CD14-positive monocyte (primary cell): ENCODE data around the gene PEX11G. TPM values are rescaled to one million over a fixed set of nuclear protein-coding genes. Genes with fewer than 3 reads are reported as not detected.

Experiments used
- DNase-seq, 3 donors: peaks; one replicate each; pipeline ENCODE4 v3.0.0-alpha.2; 2011 to 2022
- H2AFZ ChIP-seq: 2 replicates; pipeline ENCODE4 v1.6.0; 2012; ENCODE audit warnings: mild to moderate bottlenecking, low read depth, low read length, inconsistent platforms; ENCODE audit not compliant: insufficient read depth, poor library complexity, severe bottlenecking
- H3K27ac ChIP-seq, 2 donors: 1 replicate in 1 of 2; 2 replicates in 1 of 2; pipeline ENCODE4 v1.5.1; 2012 to 2013; ENCODE audit warnings: low read length in 2 of 2, control low read depth in 1 of 2, inconsistent platforms in 1 of 2, low read depth in 1 of 2, mild to moderate bottlenecking in 1 of 2
- H3K27me3 ChIP-seq, 2 donors: one replicate each; pipeline versions ENCODE4 v1.6.0 to v1.6.1; 2011 to 2013; ENCODE audit warnings: low read length in 2 of 2; ENCODE audit not compliant: control insufficient read depth in 2 of 2, insufficient read depth in 2 of 2
- H3K36me3 ChIP-seq, 2 donors: replicated peaks in 1 of 2; 1 replicate in 1 of 2; 2 replicates in 1 of 2; pipeline versions ENCODE4 v1.5.1 to v1.6.1; 2012 to 2013; ENCODE audit warnings: low read length in 2 of 2, control low read depth in 1 of 2, inconsistent platforms in 1 of 2, mild to moderate bottlenecking in 1 of 2; ENCODE audit not compliant: insufficient read depth in 2 of 2, control insufficient read depth in 1 of 2
- H3K4me1 ChIP-seq, 2 donors: 1 replicate in 1 of 2; 2 replicates in 1 of 2; pipeline versions ENCODE4 v1.5.1 to v1.6.1; 2012 to 2013; ENCODE audit warnings: low read length in 2 of 2, control low read depth in 1 of 2, inconsistent platforms in 1 of 2, mild to moderate bottlenecking in 1 of 2, moderate library complexity in 1 of 2; ENCODE audit not compliant: insufficient read depth in 2 of 2, control insufficient read depth in 1 of 2
- H3K4me2 ChIP-seq: replicated peaks from 2 replicates; pipeline ENCODE3; 2012; ENCODE audit warnings: low read length, moderate library complexity, mild to moderate bottlenecking; ENCODE audit not compliant: poor library complexity, severe bottlenecking; ENCODE audit errors: extremely low read depth
- H3K4me3 ChIP-seq, 3 experiments: fragments of 200-600 bp in 1 of 3; sonication (generic) in 1 of 3; replicated peaks in 1 of 3; 1 replicate in 2 of 3; 2 replicates in 1 of 3; pipeline ENCODE4 v1.5.1; 2011 to 2013; ENCODE audit warnings: low read length in 3 of 3, mild to moderate bottlenecking in 3 of 3, control low read depth in 2 of 3, low read depth in 2 of 3, inconsistent platforms in 1 of 3, moderate library complexity in 1 of 3
- H3K79me2 ChIP-seq: 2 replicates; pipeline ENCODE4 v1.6.0; 2012; ENCODE audit warnings: mild to moderate bottlenecking, control low read depth, inconsistent platforms, low read length, moderate library complexity; ENCODE audit not compliant: insufficient read depth
- H3K9ac ChIP-seq: 2 replicates; pipeline ENCODE4 v1.6.0; 2017; ENCODE audit warnings: low read length, mild to moderate bottlenecking; ENCODE audit not compliant: insufficient read depth, poor library complexity, severe bottlenecking
- H3K9me3 ChIP-seq, 2 donors: replicated peaks in 1 of 2; 1 replicate in 1 of 2; 2 replicates in 1 of 2; pipeline versions ENCODE4 v1.5.1 to v1.6.1; 2012 to 2013; ENCODE audit warnings: low read length in 2 of 2, control low read depth in 1 of 2; ENCODE audit not compliant: control insufficient read depth in 1 of 2, insufficient read depth in 1 of 2
- H4K20me1 ChIP-seq: 2 replicates; pipeline ENCODE4 v1.6.0; 2012; ENCODE audit warnings: mild to moderate bottlenecking, low read length, control low read depth, moderate library complexity; ENCODE audit not compliant: insufficient read depth
- H3K27ac Mint-ChIP-seq, 7 donors: one replicate each; pipeline ENCODE4 v1.8.0; 2020; ENCODE audit warnings: mild to moderate bottlenecking in 7 of 7, mixed read lengths in 7 of 7, moderate library complexity in 6 of 7, inconsistent platforms in 2 of 7
- H3K27me3 Mint-ChIP-seq, 3 donors: one replicate each; pipeline ENCODE4 v1.8.0; 2021 to 2022; ENCODE audit warnings: low read depth in 3 of 3, mild to moderate bottlenecking in 3 of 3, mixed read lengths in 3 of 3, moderate library complexity in 3 of 3, inconsistent platforms in 1 of 3
- H3K36me3 Mint-ChIP-seq, 2 donors: one replicate each; pipeline ENCODE4 v1.8.0; 2020; ENCODE audit warnings: mixed read lengths in 2 of 2, inconsistent platforms in 1 of 2, mild to moderate bottlenecking in 1 of 2
- H3K4me1 Mint-ChIP-seq: one replicate; pipeline ENCODE4 v1.8.0; 2020; ENCODE audit warnings: mild to moderate bottlenecking, mixed read lengths
- H3K4me3 Mint-ChIP-seq, 2 donors: one replicate each; pipeline ENCODE4 v1.8.0; 2020; ENCODE audit warnings: mild to moderate bottlenecking in 2 of 2, mixed read lengths in 2 of 2, moderate library complexity in 1 of 2
- H3K9me3 Mint-ChIP-seq, 7 donors: one replicate each; pipeline ENCODE4 v1.8.0; 2020 to 2022; ENCODE audit warnings: mixed read lengths in 7 of 7, mild to moderate bottlenecking in 6 of 7, moderate library complexity in 6 of 7, inconsistent platforms in 2 of 7
- WGBS: methylation state at CpG from one replicate; pipeline ENCODE4 v1.1.5; 2013; ENCODE audit warnings: missing lambda C conversion rate; ENCODE audit not compliant: insufficient coverage; 5-methylcytosine and 5-hydroxymethylcytosine counted together
- intact Hi-C, 2 donors: fragments of 100-400 bp; cut with micrococcal nuclease; formaldehyde crosslinking; loops; one replicate each; pipeline versions ENCODE4 v1.15.0 to v1.15.1; 2023
- polyA plus RNA-seq, 3 donors: library from polyadenylated mRNA; depleted of rRNA in 1 of 3; unstranded in 2 of 3; stranded (reverse) in 1 of 3; fragments of 300-500 nt in 2 of 3; fragments of >200 nt in 1 of 3; fragmentation: Illumina TruSeq in 2 of 3; gene quantifications; 1 replicate in 2 of 3; 2 replicates in 1 of 3; pipeline ENCODE4 v1.2.3, GENCODE V29; 2012 to 2021
- TF ChIP-seq, protein P1 (sequence below): fragments of 200-600 bp; IDR thresholded peaks from one replicate; pipeline ENCODE4 v1.8.0; 2022; ENCODE audit warnings: antibody characterized with exemption, mild to moderate bottlenecking

PEX11G gene
- polyA plus RNA-seq, 3 donors: 0.77 to 3.0 (median 1.4) TPM

DNA sequence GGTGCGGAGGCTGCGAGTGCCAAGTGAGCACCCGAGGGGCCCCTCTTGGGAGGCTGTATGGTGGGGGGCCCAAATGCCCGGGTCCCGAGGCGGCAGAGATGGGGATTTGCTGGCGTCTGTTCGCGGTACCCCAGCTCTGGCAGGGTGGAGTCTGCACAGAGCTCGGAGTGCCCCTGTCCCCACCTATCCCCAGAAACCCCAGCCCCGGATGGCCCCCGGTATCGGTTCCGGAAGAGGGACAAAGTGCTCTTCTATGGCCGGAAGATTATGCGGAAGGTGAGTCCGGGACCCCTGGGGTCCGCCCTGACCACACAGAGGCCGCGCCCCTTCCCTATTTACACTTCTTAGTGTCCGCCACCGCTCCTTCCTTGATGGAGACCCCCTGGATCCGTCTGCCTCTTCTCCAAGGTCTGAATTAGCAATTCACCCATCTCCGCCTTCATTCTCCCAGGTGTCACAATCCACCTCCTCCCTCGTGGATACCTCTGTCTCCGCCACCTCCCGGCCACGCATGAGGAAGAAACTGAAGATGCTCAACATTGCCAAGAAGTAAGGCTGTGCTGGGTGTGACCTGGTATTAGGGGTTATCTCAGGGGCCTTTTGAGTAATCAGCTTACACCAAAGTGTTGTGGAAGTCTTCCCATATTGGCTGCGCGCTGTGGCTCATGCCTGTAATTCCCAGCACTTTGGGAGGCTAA, 47.3 kb upstream of the PEX11G start:
- H3K4me3 Mint-ChIP-seq: peak overlapping the region; percentile 89 to 94
- H3K36me3 Mint-ChIP-seq: peaks cover 40 to 56% of the 10 kb centered on the region in 2 donors
- no peaks in the 10 kb centered on the region for H3K27me3 ChIP-seq
- TF ChIP-seq, protein P1, sequence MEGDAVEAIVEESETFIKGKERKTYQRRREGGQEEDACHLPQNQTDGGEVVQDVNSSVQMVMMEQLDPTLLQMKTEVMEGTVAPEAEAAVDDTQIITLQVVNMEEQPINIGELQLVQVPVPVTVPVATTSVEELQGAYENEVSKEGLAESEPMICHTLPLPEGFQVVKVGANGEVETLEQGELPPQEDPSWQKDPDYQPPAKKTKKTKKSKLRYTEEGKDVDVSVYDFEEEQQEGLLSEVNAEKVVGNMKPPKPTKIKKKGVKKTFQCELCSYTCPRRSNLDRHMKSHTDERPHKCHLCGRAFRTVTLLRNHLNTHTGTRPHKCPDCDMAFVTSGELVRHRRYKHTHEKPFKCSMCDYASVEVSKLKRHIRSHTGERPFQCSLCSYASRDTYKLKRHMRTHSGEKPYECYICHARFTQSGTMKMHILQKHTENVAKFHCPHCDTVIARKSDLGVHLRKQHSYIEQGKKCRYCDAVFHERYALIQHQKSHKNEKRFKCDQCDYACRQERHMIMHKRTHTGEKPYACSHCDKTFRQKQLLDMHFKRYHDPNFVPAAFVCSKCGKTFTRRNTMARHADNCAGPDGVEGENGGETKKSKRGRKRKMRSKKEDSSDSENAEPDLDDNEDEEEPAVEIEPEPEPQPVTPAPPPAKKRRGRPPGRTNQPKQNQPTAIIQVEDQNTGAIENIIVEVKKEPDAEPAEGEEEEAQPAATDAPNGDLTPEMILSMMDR: no peak
- peaks cover 38% of the 10 kb centered on the region for H3K4me1 Mint-ChIP-seq
- peak overlapping the region; percentile 100 for H3K4me2 ChIP-seq
- H3K27ac Mint-ChIP-seq: peak overlapping the region; percentile 83 to 95 (median 91)
- H4K20me1 ChIP-seq: no peaks in the 10 kb centered on the region
- intact Hi-C loops: loop anchor here (10.0 kb wide), 1 partner anchor 141 kb away; no protein-coding TSS in a partner anchor
- 2% methylated on average over 10 of the region's 30 CpGs for WGBS
- peak overlapping the region; percentile 85 for H2AFZ ChIP-seq
- no peak for DNase-seq
- peaks cover 12% of the 10 kb centered on the region for H3K79me2 ChIP-seq
- H3K36me3 ChIP-seq: peaks cover 32 to 51% of the 10 kb centered on the region in 2 donors
- peak overlapping the region; percentile 81 to 88 for H3K27ac ChIP-seq
- H3K27me3 Mint-ChIP-seq: peaks cover 0 to 5% (median 2%) of the 10 kb centered on the region in 3 donors
- H3K9ac ChIP-seq: peak overlapping the region; percentile 79
- H3K4me3 ChIP-seq: peak overlapping the region; percentile 60 to 99 (median 99)
- H3K9me3 Mint-ChIP-seq: peaks cover 0 to 5% (median 0%) of the 10 kb centered on the region in 7 donors
- no peaks in the 10 kb centered on the region for H3K9me3 ChIP-seq
- peaks cover 32 to 43% of the 10 kb centered on the region in 2 donors for H3K4me1 ChIP-seq

DNA sequence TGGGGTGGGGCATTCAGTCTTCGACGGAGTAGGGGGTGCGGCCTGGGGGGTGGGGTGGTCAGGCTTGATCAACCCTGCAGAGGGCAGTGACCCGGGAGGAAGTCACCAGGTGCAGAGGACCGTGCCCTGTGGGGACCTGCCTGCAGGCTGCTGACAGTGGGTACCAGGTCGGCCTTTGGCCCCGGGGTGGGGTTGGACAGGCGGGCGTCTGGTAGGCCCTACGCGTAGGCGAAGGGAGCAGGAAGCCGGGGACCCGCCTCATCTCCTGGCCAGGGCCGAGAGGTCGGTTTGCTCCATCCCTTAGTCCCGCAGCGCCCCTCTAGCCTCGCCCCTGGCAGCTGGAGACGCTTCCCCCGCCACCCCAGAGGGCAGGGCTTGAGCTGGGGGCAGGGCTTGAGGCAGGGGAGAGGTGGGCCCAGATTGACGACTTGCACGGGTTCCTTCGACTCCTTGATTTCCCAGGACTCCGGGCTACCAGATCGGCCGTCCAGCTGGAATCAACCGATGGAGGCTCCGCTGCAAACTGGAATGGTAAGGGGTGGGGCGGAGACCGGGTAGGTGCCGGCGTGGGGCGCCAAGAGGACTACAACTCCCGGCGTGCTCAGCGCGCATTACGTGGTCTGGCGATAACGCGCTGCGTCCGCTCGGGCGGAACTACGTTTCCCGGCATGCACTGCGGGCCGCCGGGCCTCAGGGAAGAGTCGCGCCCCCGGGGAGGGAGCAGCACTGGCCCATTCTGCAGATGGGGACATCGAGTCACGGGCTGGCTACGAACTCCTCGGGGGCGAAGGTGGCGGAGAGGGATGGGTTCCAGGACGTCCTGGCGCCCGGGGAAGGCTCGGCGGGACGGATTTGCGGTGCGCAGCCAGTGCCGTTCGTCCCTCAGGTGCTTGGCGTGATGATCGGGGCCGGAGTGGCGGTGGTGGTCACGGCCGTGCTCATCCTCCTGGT, 46.5 kb upstream of the PEX11G start, which contains the start of gene PNPLA6:
TSS of gene PNPLA6 (plus strand) at position 671 of the 951 bp plus-strand sequence. CDS start at position 743, 72 bp downstream.
- H3K4me3 ChIP-seq: peak within 1 kb of the TSS; percentile 60 to 99 (median 99)
- H3K36me3 ChIP-seq: peaks cover 27 to 47% of the 10 kb centered on the region in 2 donors
- no peaks in the 10 kb centered on the region for H4K20me1 ChIP-seq
- Mint-ChIP-seq H3K9me3 (peaks cover 0 to 4% (median 0%) of the 10 kb centered on the region in 7 donors), H3K4me1 (peaks cover 36% of the 10 kb centered on the region), H3K36me3 (peaks cover 40 to 54% of the 10 kb centered on the region in 2 donors), H3K27me3 (peaks cover 0 to 5% (median 2%) of the 10 kb centered on the region in 3 donors), H3K27ac (peak within 1 kb of the TSS; percentile 83 to 95 (median 91)), H3K4me3 (peak within 1 kb of the TSS; percentile 89 to 94)
- peak within 1 kb of the TSS; percentile 85 for H2AFZ ChIP-seq
- DNase-seq: peak; percentile 84 to 89 (median 85)
- peak within 1 kb of the TSS; percentile 79 for H3K9ac ChIP-seq
- H3K4me2 ChIP-seq: peak within 1 kb of the TSS; percentile 100
- peaks cover 32 to 43% of the 10 kb centered on the region in 2 donors for H3K4me1 ChIP-seq
- peaks cover 12% of the 10 kb centered on the region for H3K79me2 ChIP-seq
- H3K9me3 ChIP-seq: no peaks in the 10 kb centered on the region
- H3K27ac ChIP-seq: peak within 1 kb of the TSS; percentile 81 to 88
- intact Hi-C loops: loop anchor here (10.0 kb wide), 1 partner anchor 141 kb away; no protein-coding TSS in a partner anchor
- TF ChIP-seq, protein P1: no peak
- under 1% methylated on average over 74 of the region's 76 CpGs for WGBS
- no peaks in the 10 kb centered on the region for H3K27me3 ChIP-seq
